ENCODE results near the gene TLCD5.

- TF ChIP-seq CTCF (IDR thresholded peaks at IDR 0.05) = no peak
- no peak for TF ChIP-seq POLR2A (IDR thresholded peaks at IDR 0.05)
- no peak for TF ChIP-seq POLR2AphosphoS5 (IDR thresholded peaks at IDR 0.05)
These were observed 12.4 kb downstream of the TLCD5 start for GRCh38 chr11:120337355-120338106.
